8988T (cell line): Measurements from ENCODE around the gene SEC23A.

ENCODE experiments used
- DNase-seq: peaks from one replicate; pipeline ENCODE4 v3.0.0; 2011

SEC23A gene

DNA sequence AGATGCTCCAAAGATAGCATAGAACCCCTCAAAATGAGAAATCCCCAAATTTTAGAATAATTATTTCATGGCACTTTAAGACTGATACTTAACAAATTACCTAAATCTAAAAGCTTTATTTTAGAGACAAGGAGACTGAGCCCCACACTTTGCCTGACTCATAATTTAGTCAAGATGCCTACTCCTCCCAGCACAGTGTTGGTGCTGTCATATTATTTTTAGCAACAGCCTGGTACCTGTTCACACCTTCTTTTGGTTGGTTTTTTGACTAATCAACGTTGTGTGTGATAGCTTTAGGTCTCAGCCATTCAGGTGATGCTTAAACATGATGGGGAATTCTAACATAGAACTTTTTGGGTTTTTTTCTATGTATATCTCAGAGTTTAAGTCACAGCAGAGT is 120.2 kb downstream of the SEC23A start:
- DNase-seq, result no peak

DNA sequence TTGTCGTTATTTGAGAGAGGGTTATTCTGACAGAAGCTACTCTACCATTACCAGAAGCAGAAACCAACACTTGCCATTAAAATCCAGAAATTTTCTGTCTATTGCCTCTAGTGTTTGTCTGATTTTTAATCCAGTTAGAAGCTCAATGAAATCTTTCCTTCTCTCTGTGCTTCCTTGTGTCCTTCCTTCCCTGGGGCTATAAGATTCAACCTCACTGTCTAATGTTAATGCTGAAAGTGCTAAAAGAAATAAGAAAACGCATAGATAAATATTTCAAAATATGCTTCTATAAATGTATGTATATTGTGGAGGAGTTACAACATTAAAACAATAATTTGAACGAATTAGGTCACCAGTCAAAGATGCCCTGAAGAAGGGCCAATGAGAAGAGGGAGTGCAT is 120.8 kb downstream of the SEC23A start:
- no peak for DNase-seq
